Keratinocyte (primary cell): ENCODE measurements around the gene TYSND1. TPM values are rescaled to one million over a fixed set of nuclear protein-coding genes. Genes with fewer than 3 reads are reported as not detected.
"Not testable (repeated sequence)": the region's sequence is repeated elsewhere in the genome, so short reads cannot be mapped to it uniquely, and the experiment has no call there.

Source experiments
- DNase-seq: peaks from one replicate; pipeline ENCODE4 v3.0.0-alpha.2; 2011; ENCODE audit warnings: low read depth, missing footprints, low spot score
- FAIRE-seq: peaks from 2 replicates; lab custom pipeline; 2011; peaks lifted over from hg19 to GRCh38; lab: Jason Lieb, UNC
- H2AFZ ChIP-seq: 2 replicates; pipeline ENCODE4 v1.6.0; 2012; ENCODE audit warnings: low read length, control low read depth, inconsistent platforms; ENCODE audit not compliant: control insufficient read depth
- H3K27ac ChIP-seq: 2 replicates; pipeline ENCODE4 v1.5.1; 2011; ENCODE audit warnings: low read length; ENCODE audit not compliant: control insufficient read depth, insufficient read depth
- H3K27me3 ChIP-seq: 3 replicates; pipeline ENCODE4 v1.6.0; 2011; ENCODE audit warnings: low read length; ENCODE audit not compliant: control insufficient read depth, insufficient read depth; ENCODE audit errors: extremely low read depth
- H3K36me3 ChIP-seq, 2 experiments: 2 replicates in 1 of 2; 3 replicates in 1 of 2; pipeline ENCODE4 v1.5.1; 2011; ENCODE audit warnings: low read length in 2 of 2, mild to moderate bottlenecking in 1 of 2; ENCODE audit not compliant: control insufficient read depth in 2 of 2, insufficient read depth in 2 of 2; ENCODE audit errors: extremely low read depth in 1 of 2
- H3K4me1 ChIP-seq: 3 replicates; pipeline ENCODE4 v1.5.1; 2011; ENCODE audit warnings: low read length; ENCODE audit not compliant: control insufficient read depth, insufficient read depth; ENCODE audit errors: extremely low read depth
- H3K4me2 ChIP-seq: 3 replicates; pipeline ENCODE4 v1.6.0; 2011; ENCODE audit warnings: low read depth, low read length; ENCODE audit not compliant: control insufficient read depth, insufficient read depth; ENCODE audit errors: extremely low read depth
- H3K4me3 ChIP-seq, 3 experiments: fragments of 200-600 bp in 1 of 3; sonication (generic) in 1 of 3; 2 replicates in 2 of 3; 3 replicates in 1 of 3; pipeline ENCODE4 v1.5.1; 2011 to 2016; ENCODE audit warnings: low read length in 3 of 3, mild to moderate bottlenecking in 3 of 3, control low read depth in 2 of 3, inconsistent platforms in 1 of 3, low read depth in 1 of 3, mixed read lengths in 1 of 3, mixed run types in 1 of 3, moderate library complexity in 1 of 3; ENCODE audit not compliant: control insufficient read depth in 2 of 3, insufficient read depth in 2 of 3; ENCODE audit errors: extremely low read depth in 1 of 3
- H3K79me2 ChIP-seq: 2 replicates; pipeline ENCODE4 v1.6.0; 2012; ENCODE audit warnings: low read length; ENCODE audit not compliant: control insufficient read depth, insufficient read depth
- H3K9ac ChIP-seq: 3 replicates; pipeline ENCODE4 v1.6.0; 2011; ENCODE audit warnings: low read length; ENCODE audit not compliant: control insufficient read depth, insufficient read depth; ENCODE audit errors: extremely low read depth
- H3K9me1 ChIP-seq: 3 replicates; pipeline ENCODE4 v1.6.0; 2011; ENCODE audit warnings: low read length; ENCODE audit not compliant: control insufficient read depth, insufficient read depth; ENCODE audit errors: extremely low read depth
- H3K9me3 ChIP-seq: 2 replicates; pipeline ENCODE4 v1.5.1; 2012; ENCODE audit warnings: low read depth, low read length; ENCODE audit not compliant: control insufficient read depth
- H4K20me1 ChIP-seq: 3 replicates; pipeline ENCODE4 v1.6.0; 2011; ENCODE audit warnings: low read length; ENCODE audit not compliant: control insufficient read depth, insufficient read depth; ENCODE audit errors: extremely low read depth
- CTCF ChIP-seq, 3 experiments: IDR thresholded peaks in 1 of 3; conservative IDR thresholded peaks in 1 of 3; optimal IDR thresholded peaks in 1 of 3; 2 replicates in 2 of 3; 3 replicates in 1 of 3; pipeline versions ENCODE3 to v1.5.1; 2011; ENCODE audit warnings: low read length in 3 of 3, mild to moderate bottlenecking in 3 of 3, moderate library complexity in 2 of 3, control low read depth in 1 of 3, inconsistent platforms in 1 of 3; ENCODE audit not compliant: insufficient read depth in 2 of 3; ENCODE audit errors: extremely low read depth in 1 of 3
- EZH2 ChIP-seq: IDR thresholded peaks from one replicate; pipeline ENCODE4 v1.6.1; 2012; ENCODE audit warnings: inconsistent platforms, mild to moderate bottlenecking, low read length, moderate library complexity
- dilution Hi-C: fragments of 300-500 bp; cut with MboI; formaldehyde crosslinking; loops from one replicate; pipeline ENCODE4 v1.7.0; 2020; ENCODE audit warnings: low sequenced_read_pairs; ENCODE audit not compliant: extremely low pct_ligation_motif_present
- polyA plus RNA-seq, 5 experiments: library from polyadenylated mRNA; depleted of rRNA in 3 of 5; stranded (reverse) in 3 of 5; stranded (forward) in 1 of 5; unstranded in 1 of 5; fragments of >200 nt; gene quantifications; 1 replicate in 1 of 5; 2 replicates in 3 of 5; 3 replicates in 1 of 5; pipeline versions ENCODE4 v1.2.1 to v1.2.3, GENCODE V29; 2011 to 2012; ENCODE audit warnings: missing spikeins in 2 of 5, low read depth in 1 of 5, low replicate concordance in 1 of 5

Gene TYSND1
- polyA plus RNA-seq, 1 donor (not counting 4 experiments of a cell fraction or from before 2014, with no cell fraction given), result 9.9 TPM

GRCh38 chr10:70124415-70124814, 22.1 kb downstream of the TYSND1 start:
- dilution Hi-C loops, result no loop called here
- H3K36me3 ChIP-seq, result no peaks in the 10 kb centered on the region
- DNase-seq (no peak), FAIRE-seq (no peak)
- H3K4me1 ChIP-seq, result no peaks in the 10 kb centered on the region
- no peak overlapping the region for H3K9ac ChIP-seq
- no peaks in the 10 kb centered on the region for H4K20me1 ChIP-seq
- peaks cover 2% of the 10 kb centered on the region for H3K9me1 ChIP-seq
- H3K79me2 ChIP-seq, result no peaks in the 10 kb centered on the region
- no peak overlapping the region for H3K4me3 ChIP-seq
- no peak overlapping the region for H3K27ac ChIP-seq
- no peak overlapping the region for H2AFZ ChIP-seq
- TF ChIP-seq EZH2 (no peak), CTCF (optimal IDR thresholded peaks at IDR 0.05 in 1 of 3, IDR thresholded peaks at IDR 0.05 in 1 of 3, conservative IDR thresholded peaks at IDR 0.05 in 1 of 3; ENCODE audit: extremely low read depth in 1 of 3, insufficient read depth in 2 of 3, low read length in 3 of 3) (no peak)
- no peak overlapping the region for H3K4me2 ChIP-seq
- no peaks in the 10 kb centered on the region for H3K27me3 ChIP-seq
- no peaks in the 10 kb centered on the region for H3K9me3 ChIP-seq

- Histone ChIP-seq H3K27me3 (no peaks in the 10 kb centered on the region), H3K4me2 (no peak overlapping the region), H3K9ac (no peak overlapping the region), H2AFZ (no peak overlapping the region), H3K27ac (no peak overlapping the region), H3K9me1 (peaks cover 2% of the 10 kb centered on the region), H3K4me1 (no peaks in the 10 kb centered on the region), H3K36me3 (no peaks in the 10 kb centered on the region), H3K4me3 (no peak overlapping the region), H4K20me1 (no peaks in the 10 kb centered on the region), H3K9me3 (no peaks in the 10 kb centered on the region), H3K79me2 (no peaks in the 10 kb centered on the region)
- TF ChIP-seq CTCF (optimal IDR thresholded peaks at IDR 0.05 in 1 of 3, IDR thresholded peaks at IDR 0.05 in 1 of 3, conservative IDR thresholded peaks at IDR 0.05 in 1 of 3; ENCODE audit: extremely low read depth in 1 of 3, insufficient read depth in 2 of 3, low read length in 3 of 3) (no peak), EZH2 (no peak)
- FAIRE-seq (no peak), DNase-seq (no peak)
- dilution Hi-C loops, result no loop called here
Measured at GRCh38 chr10:70123817-70124216, 22.7 kb downstream of the TYSND1 start.

- H3K27ac ChIP-seq, H3K4me3 ChIP-seq, FAIRE-seq, H3K4me2 ChIP-seq, H3K9ac ChIP-seq, H3K4me1 ChIP-seq, dilution Hi-C loops, H3K9me1 ChIP-seq, H4K20me1 ChIP-seq, H2AFZ ChIP-seq, H3K36me3 ChIP-seq, H3K27me3 ChIP-seq, DNase-seq, H3K9me3 ChIP-seq, H3K79me2 ChIP-seq: not testable (repeated sequence)
Measured at GRCh38 chr10:70123166-70123565, 23.3 kb downstream of the TYSND1 start.
